22Rv1 (cell line): ENCODE data around the gene NNMT.

ENCODE experiments used
- H3K27ac ChIP-seq: fragments of 450-650 bp; 2 replicates; pipeline ENCODE4 v1.5.1; 2017
- CTCF ChIP-seq: fragments of 450-650 bp; IDR thresholded peaks from 2 replicates; pipeline ENCODE4 v1.5.1; 2017; ENCODE audit warnings: mild to moderate bottlenecking
- ZFX ChIP-seq: fragments of 450-650 bp; IDR thresholded peaks from 2 replicates; pipeline ENCODE4 v1.6.1; 2017; ENCODE audit warnings: antibody characterized with exemption, borderline replicate concordance

The NNMT gene

GRCh38 chr11:114309517-114309916, 13.3 kb downstream of the NNMT start:
- TF ChIP-seq ZFX (no peak), CTCF (no peak)
- H3K27ac ChIP-seq: no peak overlapping the region

GRCh38 chr11:114310095-114310494, 13.9 kb downstream of the NNMT start:
- TF ChIP-seq CTCF: no peak
- no peak for TF ChIP-seq ZFX
- no peak overlapping the region for H3K27ac ChIP-seq

GRCh38 chr11:114311946-114312345, 15.7 kb downstream of the NNMT start:
- TF ChIP-seq ZFX: no peak
- no peak for TF ChIP-seq CTCF

DNA sequence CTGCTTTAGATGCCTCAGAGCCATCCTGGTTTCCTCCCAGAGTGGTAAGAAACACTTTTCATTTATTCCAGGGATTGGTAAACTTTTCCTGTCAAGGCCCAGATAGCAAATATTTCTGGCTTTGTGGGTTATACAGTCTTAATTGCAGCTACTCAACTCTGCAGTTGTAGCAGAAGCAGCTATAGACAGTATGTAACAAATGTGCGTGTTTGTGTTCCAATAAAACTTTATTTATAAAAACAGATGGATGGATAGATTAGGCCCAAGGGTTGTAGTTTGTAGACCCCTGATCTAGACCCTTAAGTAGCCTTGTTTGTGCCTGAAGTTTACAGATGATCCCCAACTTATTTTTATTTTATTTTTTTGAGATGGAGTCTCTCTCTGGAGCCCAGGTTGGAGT, 17.9 kb downstream of the NNMT start:
- no peak for TF ChIP-seq ZFX
- TF ChIP-seq CTCF: no peak

More at GRCh38 chr11:114311946-114312345, 15.7 kb downstream of the NNMT start:
- no peak overlapping the region for H3K27ac ChIP-seq

DNA sequence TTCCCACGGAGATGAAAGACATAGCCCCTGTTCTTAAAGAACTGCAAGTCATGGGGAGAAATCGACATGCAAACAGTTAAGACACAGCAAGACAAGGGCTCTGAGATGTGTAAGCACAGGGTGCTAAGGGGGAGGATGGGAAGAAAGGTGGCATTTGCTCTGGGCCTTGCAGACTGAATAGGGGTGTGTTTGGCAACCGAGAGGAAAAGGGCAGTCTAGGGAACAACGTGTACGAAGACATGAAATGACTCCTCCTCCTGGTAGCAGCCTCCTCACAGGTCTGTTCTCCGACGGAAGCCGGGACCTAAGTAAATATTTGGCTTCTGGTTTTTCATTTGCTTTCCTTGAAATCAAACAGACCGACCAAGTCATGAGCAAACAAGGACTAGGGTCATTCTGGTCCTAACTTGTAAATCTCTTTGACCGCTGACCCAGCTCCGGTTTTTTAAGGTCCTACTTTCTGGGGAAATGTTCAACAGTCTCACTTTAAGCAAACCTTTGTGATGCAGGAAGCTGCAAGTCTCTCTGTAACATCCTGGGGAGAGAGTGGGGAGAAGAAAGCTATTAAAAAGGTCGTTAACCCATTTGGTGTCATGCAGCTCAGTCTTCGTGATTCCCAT, 19.7 kb downstream of the NNMT start:
- TF ChIP-seq ZFX (no peak), CTCF (no peak)
- no peak overlapping the region for H3K27ac ChIP-seq

More for the DNA sequence above, 17.9 kb downstream of the NNMT start:
- H3K27ac ChIP-seq: no peak overlapping the region

GRCh38 chr11:114316980-114317786, 21.0 kb downstream of the NNMT start:
- TF ChIP-seq CTCF (no peak), ZFX (no peak)

GRCh38 chr11:114317787-114318137, 21.6 kb downstream of the NNMT start:
- TF ChIP-seq CTCF (peak; percentile 25), ZFX (no peak)
- H3K27ac ChIP-seq: no peak overlapping the region

More at GRCh38 chr11:114316980-114317786, 21.0 kb downstream of the NNMT start:
- H3K27ac ChIP-seq: no peak overlapping the region
